ENCODE results near the gene TXNRD1.

GRCh38 chr12:104182144-104182543 is 33.4 kb upstream of the TXNRD1 start:
- TF ChIP-seq CTCF (IDR thresholded peaks at IDR 0.05) (no peak), POLR2A (IDR thresholded peaks at IDR 0.05) (no peak)

All from thyroid gland (tissue), 4 donors.